ENCODE data around the gene PMVK. TPM values are rescaled to one million over a fixed set of nuclear protein-coding genes. Genes with fewer than 3 reads are reported as not detected.

Gene PMVK
- total and polyA plus RNA-seq, 2 of the 8 experiments (the other 6 are each of a cell fraction or from before 2014, with no cell fraction given), result 23.8 to 26.5 TPM

DNA sequence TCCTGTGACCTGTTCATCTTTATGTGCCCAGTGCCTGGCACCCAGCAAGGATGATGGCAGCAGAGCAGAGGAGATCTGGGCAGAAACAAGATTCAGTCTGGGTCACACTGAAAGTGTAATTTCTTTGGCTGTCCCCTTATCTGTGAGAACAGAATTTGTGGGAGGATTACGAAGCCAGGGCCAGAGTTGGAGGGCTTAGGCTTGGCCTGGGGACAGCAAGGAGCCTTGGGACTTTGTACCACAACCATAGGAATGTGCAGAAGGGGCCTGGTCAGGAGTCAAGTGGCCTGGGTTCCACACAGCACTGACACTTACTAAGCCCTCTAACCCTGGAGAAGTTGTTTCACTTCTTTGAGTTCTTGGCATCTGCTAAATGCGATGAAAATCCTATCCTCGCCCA lies 12.8 kb downstream of the PMVK start (continued):
- TF ChIP-seq NRF1 (IDR thresholded peaks at IDR 0.05; ENCODE audit: low read depth, low read length) (no peak), RBBP5 (IDR thresholded peaks at IDR 0.05; ENCODE audit: borderline replicate concordance, low read depth, low read length) (no peak), SIN3A (conservative IDR thresholded peaks at IDR 0.05 in 1 of 2, IDR thresholded peaks at IDR 0.05 in 1 of 2; ENCODE audit: low read depth in 1 of 2, low read length in 2 of 2) (no peak), RFX5 (IDR thresholded peaks at IDR 0.05; ENCODE audit: borderline replicate concordance, low read depth, low read length) (no peak), ZNF274 (IDR thresholded peaks at IDR 0.05; ENCODE audit: borderline replicate concordance, extremely low read depth, low read length) (no peak), TCF12 (IDR thresholded peaks at IDR 0.05; ENCODE audit: low read depth, low read length) (no peak), CHD7 (IDR thresholded peaks at IDR 0.05; ENCODE audit: insufficient replicate concordance, low read length) (no peak)

All from H1 (cell line).